Breast epithelium (tissue), 4 donors: ENCODE measurements around the gene ITM2B. TPM values are rescaled to one million over a fixed set of nuclear protein-coding genes. Genes with fewer than 3 reads are reported as not detected.
"Not testable (repeated sequence)": the region's sequence is repeated elsewhere in the genome, so short reads cannot be mapped to it uniquely, and the experiment has no call there.

ENCODE experiments used
- DNase-seq, 2 donors: peaks; one replicate each; pipeline ENCODE4 v3.0.0-alpha.2; 2019; ENCODE audit warnings: low spot score in 2 of 2
- H3K27ac ChIP-seq, 2 donors: fragments of 200-600 bp; sonication (generic) in 1 of 2; one replicate each; pipeline ENCODE4 v1.5.1; 2016 to 2019; ENCODE audit warnings: mild to moderate bottlenecking in 1 of 2
- H3K27me3 ChIP-seq, 2 donors: fragments of 200-600 bp; sonication (generic) in 1 of 2; one replicate each; pipeline versions ENCODE4 v1.5.1 to v1.6.0; 2017 to 2019; ENCODE audit warnings: control low read depth in 1 of 2, mild to moderate bottlenecking in 1 of 2
- H3K36me3 ChIP-seq: fragments of 200-600 bp; one replicate; pipeline ENCODE4 v1.5.1; 2019
- H3K4me1 ChIP-seq, 2 donors: fragments of 200-600 bp; sonication (generic); one replicate each; pipeline ENCODE4 v1.5.1; 2016 to 2019; ENCODE audit warnings: control low read depth in 1 of 2
- H3K4me3 ChIP-seq, 3 donors: fragments of 200-600 bp; sonication (generic); 1 replicate in 2 of 3; 2 replicates in 1 of 3; pipeline ENCODE4 v1.5.1; 2016 to 2019; ENCODE audit warnings: mild to moderate bottlenecking in 3 of 3, moderate library complexity in 2 of 3
- H3K9me3 ChIP-seq, 2 donors: fragments of 200-600 bp; sonication (generic) in 1 of 2; one replicate each; pipeline ENCODE4 v1.5.1; 2016 to 2019; ENCODE audit warnings: control low read depth in 1 of 2
- CTCF ChIP-seq, 3 donors: fragments of 450-650 bp; IDR thresholded peaks; one replicate each; pipeline ENCODE4 v1.5.1; 2016 to 2017; ENCODE audit warnings: antibody characterized with exemption in 3 of 3, mild to moderate bottlenecking in 3 of 3, moderate library complexity in 3 of 3
- POLR2A ChIP-seq: fragments of 450-650 bp; IDR thresholded peaks from one replicate; pipeline ENCODE4 v1.6.1; 2016; ENCODE audit warnings: antibody characterized with exemption, mild to moderate bottlenecking, moderate library complexity
- POLR2AphosphoS5 ChIP-seq, 3 donors: sonication (generic); formaldehyde crosslinking; IDR thresholded peaks; one replicate each; pipeline ENCODE4 v1.6.1; 2017; ENCODE audit warnings: antibody characterized with exemption in 3 of 3
- intact Hi-C: fragments of 100-400 bp; cut with DNase I; formaldehyde crosslinking; loops from one replicate; pipeline ENCODE4 v1.15.1; 2023; ENCODE audit warnings: low total_unique reads
- total RNA-seq, 3 donors: library from RNA; depleted of rRNA; stranded (reverse); fragments of >200 nt; gene quantifications; one replicate each; pipeline ENCODE4 v1.1.0, GENCODE V29; 2016

ITM2B gene
- total RNA-seq, 3 donors from 2014 or later, result 369 to 727 (median 475) TPM

- no peak for DNase-seq
- Histone ChIP-seq H3K4me3 (no peak overlapping the region), H3K36me3 (no peaks in the 10 kb centered on the region), H3K4me1 (no peaks in the 10 kb centered on the region), H3K9me3 (no peaks in the 10 kb centered on the region), H3K27me3 (no peaks in the 10 kb centered on the region), H3K27ac (no peak overlapping the region)
- intact Hi-C loops, result no loop called here
- TF ChIP-seq POLR2AphosphoS5 (IDR thresholded peaks at IDR 0.05) (no peak), POLR2A (no peak), CTCF (IDR thresholded peaks at IDR 0.05) (no peak)
Measured at GRCh38 chr13:48201044-48201443, 32.0 kb upstream of the ITM2B start.

- H3K9me3 ChIP-seq, intact Hi-C loops, H3K36me3 ChIP-seq, H3K4me1 ChIP-seq, H3K27me3 ChIP-seq, DNase-seq, H3K4me3 ChIP-seq, H3K27ac ChIP-seq: not testable (repeated sequence)
Measured at GRCh38 chr13:48207207-48207606, 25.8 kb upstream of the ITM2B start.

GRCh38 chr13:48210178-48210577 is 22.8 kb upstream of the ITM2B start:
- Histone ChIP-seq H3K27me3 (no peaks in the 10 kb centered on the region), H3K9me3 (no peaks in the 10 kb centered on the region), H3K4me3 (no peak overlapping the region), H3K27ac (no peak overlapping the region), H3K4me1 (no peaks in the 10 kb centered on the region), H3K36me3 (no peaks in the 10 kb centered on the region)
- intact Hi-C loops, result no loop called here
- DNase-seq, result no peak
- TF ChIP-seq POLR2A, result no peak
- TF ChIP-seq POLR2AphosphoS5 (IDR thresholded peaks at IDR 0.05), result no peak
- no peak for TF ChIP-seq CTCF (IDR thresholded peaks at IDR 0.05)

- H3K36me3 ChIP-seq, result no peaks in the 10 kb centered on the region
- no peak overlapping the region for H3K27ac ChIP-seq
- DNase-seq, result no peak
- H3K4me3 ChIP-seq, result no peak overlapping the region
- H3K4me1 ChIP-seq, result no peaks in the 10 kb centered on the region
- H3K27me3 ChIP-seq, result no peaks in the 10 kb centered on the region
- TF ChIP-seq CTCF (IDR thresholded peaks at IDR 0.05), result no peak
- no peak for TF ChIP-seq POLR2AphosphoS5 (IDR thresholded peaks at IDR 0.05)
- intact Hi-C loops, result no loop called here
- no peaks in the 10 kb centered on the region for H3K9me3 ChIP-seq
Measured at GRCh38 chr13:48214519-48215121, 18.4 kb upstream of the ITM2B start.

GRCh38 chr13:48215511-48216203 is 17.3 kb upstream of the ITM2B start:
- H3K9me3 ChIP-seq, DNase-seq, H3K36me3 ChIP-seq, H3K27ac ChIP-seq, H3K4me1 ChIP-seq, intact Hi-C loops, H3K27me3 ChIP-seq, H3K4me3 ChIP-seq: not testable (repeated sequence)

- no peaks in the 10 kb centered on the region for H3K36me3 ChIP-seq
- intact Hi-C loops, result no loop called here
- no peak overlapping the region for H3K4me3 ChIP-seq
- H3K27ac ChIP-seq, result no peak overlapping the region
- no peaks in the 10 kb centered on the region for H3K4me1 ChIP-seq
- no peak for TF ChIP-seq POLR2AphosphoS5 (IDR thresholded peaks at IDR 0.05)
- no peaks in the 10 kb centered on the region for H3K27me3 ChIP-seq
- DNase-seq, result no peak
- no peaks in the 10 kb centered on the region for H3K9me3 ChIP-seq
Measured at GRCh38 chr13:48216204-48216711, 16.7 kb upstream of the ITM2B start.
